GM10847 (cell line): Measurements from ENCODE around the gene ARHGAP10.

Experiments
- POLR2A ChIP-seq: IDR thresholded peaks from 2 replicates; pipeline ENCODE4 v1.6.1; 2011; ENCODE audit not compliant: insufficient read length; ENCODE audit errors: extremely low read depth

The ARHGAP10 gene, protein sequence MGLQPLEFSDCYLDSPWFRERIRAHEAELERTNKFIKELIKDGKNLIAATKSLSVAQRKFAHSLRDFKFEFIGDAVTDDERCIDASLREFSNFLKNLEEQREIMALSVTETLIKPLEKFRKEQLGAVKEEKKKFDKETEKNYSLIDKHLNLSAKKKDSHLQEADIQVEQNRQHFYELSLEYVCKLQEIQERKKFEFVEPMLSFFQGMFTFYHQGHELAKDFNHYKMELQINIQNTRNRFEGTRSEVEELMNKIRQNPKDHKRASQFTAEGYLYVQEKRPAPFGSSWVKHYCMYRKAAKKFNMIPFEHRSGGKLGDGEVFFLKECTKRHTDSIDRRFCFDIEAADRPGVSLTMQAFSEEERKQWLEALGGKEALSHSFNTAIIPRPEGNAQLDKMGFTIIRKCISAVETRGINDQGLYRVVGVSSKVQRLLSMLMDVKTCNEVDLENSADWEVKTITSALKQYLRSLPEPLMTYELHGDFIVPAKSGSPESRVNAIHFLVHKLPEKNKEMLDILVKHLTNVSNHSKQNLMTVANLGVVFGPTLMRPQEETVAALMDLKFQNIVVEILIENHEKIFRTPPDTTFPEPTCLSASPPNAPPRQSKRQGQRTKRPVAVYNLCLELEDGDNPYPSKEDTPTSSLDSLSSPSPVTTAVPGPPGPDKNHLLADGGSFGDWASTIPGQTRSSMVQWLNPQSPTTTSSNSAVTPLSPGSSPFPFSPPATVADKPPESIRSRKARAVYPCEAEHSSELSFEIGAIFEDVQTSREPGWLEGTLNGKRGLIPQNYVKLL

GRCh38 chr4:147731580-147732517 is at the start of gene ARHGAP10:
ARHGAP10 (plus strand) TSS chr4:147732088; CDS start chr4:147732302, 214 bp downstream.
- no peak for TF ChIP-seq POLR2A

- no peak for TF ChIP-seq POLR2A
Measured at GRCh38 chr4:147682755-147683154, 49.1 kb upstream of the ARHGAP10 start.

DNA sequence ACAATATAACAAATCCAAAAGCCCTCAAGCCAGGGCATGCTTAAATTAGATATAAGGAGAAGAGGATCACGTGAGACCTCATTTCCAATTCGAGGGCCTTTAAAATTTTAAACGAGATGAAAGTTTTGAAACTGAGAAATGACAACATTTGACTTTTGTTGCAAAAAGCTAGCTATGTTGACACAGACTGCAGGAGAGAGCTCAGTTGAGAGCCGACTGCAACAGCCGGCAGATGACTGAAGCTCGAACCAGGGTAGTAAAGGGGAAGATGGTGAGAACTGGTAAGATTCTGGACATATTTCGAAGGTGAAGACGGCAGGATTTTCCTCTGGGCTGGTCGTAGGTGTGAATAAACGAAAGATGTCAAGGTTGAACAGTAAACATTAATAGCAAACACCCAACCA is 48.7 kb upstream of the ARHGAP10 start:
- no peak for TF ChIP-seq POLR2A

- peak; percentile 96 for TF ChIP-seq POLR2A
Measured at GRCh38 chr4:147683717-147684700, 47.9 kb upstream of the ARHGAP10 start, which contains the start of gene PRMT9. PRMT9 (minus strand) TSS chr4:147684163; CDS start chr4:147683987, 176 bp downstream.

DNA sequence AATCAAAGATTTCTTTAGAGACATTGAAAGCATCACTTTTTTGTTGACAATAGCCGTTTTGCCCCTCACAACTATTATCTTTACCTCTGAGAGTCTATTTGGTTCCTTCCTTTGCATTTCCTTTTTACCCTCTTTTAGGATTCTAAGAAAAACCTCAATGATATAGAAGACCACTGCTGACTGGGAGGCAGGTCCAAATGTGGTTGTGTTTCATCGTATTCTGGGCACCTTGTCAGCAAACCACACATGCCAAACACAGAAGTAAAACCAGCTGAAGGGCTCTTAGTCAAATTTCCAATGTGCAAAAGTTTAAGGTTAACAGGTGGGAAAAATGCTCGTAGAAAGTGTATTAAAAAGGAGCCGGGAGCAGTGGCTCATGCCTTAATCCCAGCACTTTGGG is 42.8 kb upstream of the ARHGAP10 start:
- TF ChIP-seq POLR2A = no peak

DNA sequence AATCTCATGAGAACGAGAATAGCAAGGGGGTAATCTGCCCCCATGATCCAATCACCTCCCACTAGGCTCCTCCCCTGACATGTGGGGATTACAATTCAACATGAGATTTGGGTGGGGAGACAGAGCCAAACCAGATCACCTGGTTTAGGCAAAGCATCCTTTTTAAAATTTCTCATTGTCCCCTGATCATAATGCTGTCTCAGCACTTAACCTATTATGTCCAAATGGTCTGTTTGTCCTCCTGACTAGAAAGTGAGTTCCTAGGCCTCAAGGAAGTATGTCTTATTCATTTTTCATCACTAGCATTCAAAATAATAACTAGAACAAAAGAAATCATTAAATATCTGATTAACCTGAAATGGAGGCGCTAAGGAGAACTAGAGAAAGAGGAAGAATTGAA is 40.1 kb upstream of the ARHGAP10 start:
- no peak for TF ChIP-seq POLR2A

DNA sequence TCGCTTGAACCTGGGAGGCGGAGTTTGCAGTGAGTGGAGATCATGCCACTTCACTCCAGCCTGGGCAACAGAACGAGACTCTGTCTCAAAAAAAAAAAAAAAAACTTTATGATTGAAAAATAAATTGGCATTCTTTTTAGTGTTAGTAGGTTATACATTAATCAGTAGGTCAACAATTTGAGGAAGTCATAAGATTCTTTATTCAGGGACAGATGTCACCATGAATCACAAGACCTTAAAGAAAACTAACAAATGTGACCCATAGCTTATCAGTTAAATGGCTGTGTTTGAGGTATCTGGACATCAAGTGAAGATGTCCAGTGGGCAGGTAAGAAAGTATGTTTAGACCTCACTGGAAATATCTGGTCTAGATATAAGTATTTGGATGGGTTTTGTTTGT is 38.7 kb upstream of the ARHGAP10 start:
- TF ChIP-seq POLR2A = no peak

DNA sequence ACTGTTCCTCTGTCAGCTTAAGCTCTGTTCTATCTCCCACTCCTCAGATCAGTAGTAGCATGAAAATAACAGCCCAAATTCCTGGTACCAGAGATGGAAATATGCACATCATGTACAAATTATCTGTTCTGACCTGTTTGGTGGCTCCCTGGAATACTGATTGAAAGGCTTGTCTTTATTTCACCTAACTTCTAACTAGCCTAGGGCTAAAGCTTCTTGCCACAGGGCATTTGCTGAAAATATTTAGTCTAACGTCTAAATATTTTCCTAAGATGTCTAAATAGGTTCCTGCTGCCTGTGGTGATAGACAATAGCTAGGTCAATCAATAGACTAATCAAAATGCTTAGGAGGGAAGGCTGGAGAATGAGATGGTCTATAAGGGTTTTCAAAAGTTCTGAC is 35.0 kb upstream of the ARHGAP10 start:
- TF ChIP-seq POLR2A = no peak

DNA sequence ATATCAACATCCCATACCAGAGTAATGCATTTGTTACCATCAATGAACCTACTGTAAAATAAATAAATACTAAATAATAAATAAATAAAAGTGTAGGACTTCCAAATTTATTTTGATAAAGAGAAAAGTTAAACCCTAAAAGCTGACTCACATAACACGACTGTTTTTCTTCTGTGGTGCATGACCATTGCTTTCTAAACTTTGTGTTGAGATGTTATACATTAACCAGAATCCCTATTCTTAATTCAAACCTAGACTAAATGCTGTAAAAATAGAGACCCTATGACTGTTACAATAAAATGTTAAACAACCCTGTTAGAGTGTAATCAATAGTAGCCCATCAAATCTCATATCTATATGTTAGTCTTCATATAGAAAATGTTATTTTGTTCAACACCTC is 27.0 kb upstream of the ARHGAP10 start:
- TF ChIP-seq POLR2A = no peak

DNA sequence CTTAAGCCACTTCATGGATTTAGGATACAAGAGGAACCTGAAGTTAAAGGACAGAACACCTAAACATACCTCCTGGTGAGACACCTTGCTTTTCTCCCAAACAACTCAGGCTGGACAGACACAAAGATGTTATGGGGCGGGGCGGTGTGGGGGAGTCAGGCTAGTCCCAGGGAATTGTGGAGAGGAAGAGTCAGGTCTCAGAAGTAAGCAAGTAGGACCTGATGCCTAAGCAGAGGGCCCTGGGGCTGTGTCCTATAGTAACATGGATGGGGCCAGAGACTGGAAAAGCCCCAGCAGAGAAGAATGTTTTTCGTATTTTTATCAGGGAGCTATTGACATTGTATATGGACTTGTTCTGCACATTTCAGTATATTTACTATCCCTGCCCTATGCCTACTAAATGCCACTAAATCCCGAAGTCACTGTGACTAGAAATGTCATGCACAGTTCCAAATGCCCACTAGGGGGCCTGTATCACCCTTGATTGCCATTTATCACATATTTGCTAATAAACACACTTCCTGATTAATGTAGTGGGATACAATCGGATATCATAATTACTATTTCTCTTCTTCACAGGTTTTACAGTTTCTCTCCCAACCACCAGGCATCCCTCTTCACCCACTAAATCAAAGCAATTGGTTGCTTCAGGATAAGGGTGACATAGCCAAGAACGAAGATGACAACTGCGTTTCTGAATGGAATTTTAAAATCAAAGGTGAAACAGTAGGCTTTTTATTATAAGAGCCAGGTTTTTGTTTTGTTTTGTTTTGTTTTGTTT is 23.8 kb upstream of the ARHGAP10 start:
- no peak for TF ChIP-seq POLR2A

DNA sequence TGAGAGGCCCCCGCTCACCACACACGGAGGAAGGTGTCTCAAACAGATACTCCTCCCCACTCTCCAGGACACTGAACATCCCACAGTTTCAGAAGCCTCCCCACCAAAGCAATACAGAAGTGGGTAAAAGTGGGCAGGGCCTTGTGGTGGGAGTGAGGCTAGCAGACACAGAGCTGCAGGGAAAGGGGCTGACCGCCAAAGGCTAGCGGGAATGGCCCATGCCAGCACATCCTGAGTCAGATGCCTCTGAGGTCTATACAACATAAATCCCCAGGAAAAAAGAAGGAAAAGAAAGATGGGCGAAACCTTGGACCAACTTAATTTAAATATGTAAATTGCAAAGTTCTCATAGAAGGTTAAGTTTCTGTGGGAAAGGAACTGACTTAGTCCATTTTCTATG is 21.9 kb upstream of the ARHGAP10 start:
- TF ChIP-seq POLR2A = no peak

- TF ChIP-seq POLR2A = no peak
Measured at GRCh38 chr4:147714575-147715401, 17.1 kb upstream of the ARHGAP10 start.
